ENCODE measurements around the gene GFOD1.

GFOD1 gene

GRCh38 chr6:13360671-13361540 is 126.5 kb downstream of the GFOD1 start:
- TF ChIP-seq NFIC (IDR thresholded peaks at IDR 0.05) (no peak), CREB1 (IDR thresholded peaks at IDR 0.05; ENCODE audit: low read depth) (no peak), FOXM1 (IDR thresholded peaks at IDR 0.05; ENCODE audit: borderline replicate concordance, low read depth) (no peak), TEAD4 (IDR thresholded peaks at IDR 0.05) (no peak; the same call in 1 of the 2 replicates), ZBTB7A (IDR thresholded peaks at IDR 0.05; ENCODE audit: low read depth) (no peak), YY1 (IDR thresholded peaks at IDR 0.05; ENCODE audit: low read depth) (no peak), RAD21 (IDR thresholded peaks at IDR 0.05; ENCODE audit: low read depth) (no peak), TAF1 (IDR thresholded peaks at IDR 0.05; ENCODE audit: low read depth) (no peak), CEBPB (IDR thresholded peaks at IDR 0.05) (no peak), EGR1 (IDR thresholded peaks at IDR 0.05) (no peak), MAX (IDR thresholded peaks at IDR 0.05) (no peak), EP300 (IDR thresholded peaks at IDR 0.05; ENCODE audit: borderline replicate concordance) (no peak), USF1 (IDR thresholded peaks at IDR 0.05) (no peak), REST (IDR thresholded peaks at IDR 0.05; ENCODE audit: low read depth) (no peak), TCF12 (IDR thresholded peaks at IDR 0.05; ENCODE audit: low read depth) (no peak)

GRCh38 chr6:13359287-13359686 is 128.1 kb downstream of the GFOD1 start:
- TF ChIP-seq TCF12 (IDR thresholded peaks at IDR 0.05; ENCODE audit: low read depth) = no peak
- no peak for TF ChIP-seq TAF1 (IDR thresholded peaks at IDR 0.05; ENCODE audit: low read depth)
- no peak for TF ChIP-seq ZBTB7A (IDR thresholded peaks at IDR 0.05; ENCODE audit: low read depth)
- no peak for TF ChIP-seq CEBPB (IDR thresholded peaks at IDR 0.05)
- TF ChIP-seq RAD21 (IDR thresholded peaks at IDR 0.05; ENCODE audit: low read depth) = no peak
- no peak for TF ChIP-seq NFIC (IDR thresholded peaks at IDR 0.05)
- no peak for TF ChIP-seq YY1 (IDR thresholded peaks at IDR 0.05; ENCODE audit: low read depth)

- no peak for TF ChIP-seq EGR1 (IDR thresholded peaks at IDR 0.05)
- TF ChIP-seq CREB1 (IDR thresholded peaks at IDR 0.05; ENCODE audit: low read depth) = no peak
- TF ChIP-seq FOXM1 (IDR thresholded peaks at IDR 0.05; ENCODE audit: borderline replicate concordance, low read depth) = no peak
- no peak for TF ChIP-seq TCF12 (IDR thresholded peaks at IDR 0.05; ENCODE audit: low read depth)
- TF ChIP-seq USF1 (IDR thresholded peaks at IDR 0.05) = no peak
- no peak for TF ChIP-seq RAD21 (IDR thresholded peaks at IDR 0.05; ENCODE audit: low read depth)
- TF ChIP-seq ZBTB7A (IDR thresholded peaks at IDR 0.05; ENCODE audit: low read depth) = no peak
- TF ChIP-seq TAF1 (IDR thresholded peaks at IDR 0.05; ENCODE audit: low read depth) = no peak
- TF ChIP-seq TEAD4 (IDR thresholded peaks at IDR 0.05) = no peak
- no peak for TF ChIP-seq REST (IDR thresholded peaks at IDR 0.05; ENCODE audit: low read depth)
- TF ChIP-seq MAX (IDR thresholded peaks at IDR 0.05) = no peak
- TF ChIP-seq NFIC (IDR thresholded peaks at IDR 0.05) = no peak
- TF ChIP-seq EP300 (IDR thresholded peaks at IDR 0.05; ENCODE audit: borderline replicate concordance) = no peak
- TF ChIP-seq YY1 (IDR thresholded peaks at IDR 0.05; ENCODE audit: low read depth) = no peak
- no peak for TF ChIP-seq CEBPB (IDR thresholded peaks at IDR 0.05)
Observed at GRCh38 chr6:13358511-13358910, 128.9 kb downstream of the GFOD1 start.

- TF ChIP-seq EP300 (IDR thresholded peaks at IDR 0.05; ENCODE audit: borderline replicate concordance) = peak; percentile 22; the same call in 1 of the 2 replicates
- TF ChIP-seq CEBPB (IDR thresholded peaks at IDR 0.05) = no peak
- no peak for TF ChIP-seq REST (IDR thresholded peaks at IDR 0.05; ENCODE audit: low read depth)
- TF ChIP-seq RAD21 (IDR thresholded peaks at IDR 0.05; ENCODE audit: low read depth) = no peak
Observed at GRCh38 chr6:13357551-13358075, 129.8 kb downstream of the GFOD1 start.
